Measurements from ENCODE around the gene ALCAM.
"Not testable (repeated sequence)": the region's sequence is repeated elsewhere in the genome, so short reads cannot be mapped to it uniquely, and the experiment has no call there.

Gene ALCAM

GRCh38 chr3:105399611-105400010 is 32.9 kb downstream of the ALCAM start:
- H3K4me3 ChIP-seq (ENCODE audit: low read length) = no peak overlapping the region
- no peak for DNase-seq (ENCODE audit: low read depth)
- no peak for TF ChIP-seq CTCF (conservative IDR thresholded peaks at IDR 0.05; ENCODE audit: low read depth, low read length)

GRCh38 chr3:105401254-105401653 is 34.5 kb downstream of the ALCAM start:
- no peak for TF ChIP-seq CTCF (conservative IDR thresholded peaks at IDR 0.05; ENCODE audit: low read depth, low read length)
- DNase-seq (ENCODE audit: low read depth) = no peak
- H3K4me3 ChIP-seq (ENCODE audit: low read length) = no peak overlapping the region

GRCh38 chr3:105401691-105402149 is 35.0 kb downstream of the ALCAM start:
- no peak for TF ChIP-seq CTCF (conservative IDR thresholded peaks at IDR 0.05; ENCODE audit: low read depth, low read length)
- DNase-seq (ENCODE audit: low read depth) = peak; percentile 63
- H3K4me3 ChIP-seq (ENCODE audit: low read length) = no peak overlapping the region

- H3K4me3 ChIP-seq (ENCODE audit: low read length) = peak overlapping the region; percentile 26
- TF ChIP-seq CTCF (conservative IDR thresholded peaks at IDR 0.05; ENCODE audit: low read depth, low read length) = no peak
- DNase-seq (ENCODE audit: low read depth) = peak; percentile 95
Measured at GRCh38 chr3:105402287-105402801, 35.6 kb downstream of the ALCAM start.

GRCh38 chr3:105403034-105403433 is 36.3 kb downstream of the ALCAM start:
- DNase-seq (ENCODE audit: low read depth); H3K4me3 ChIP-seq (ENCODE audit: low read length): not testable (repeated sequence)

GRCh38 chr3:105406268-105406667 is 39.6 kb downstream of the ALCAM start:
- no peak for TF ChIP-seq CTCF (conservative IDR thresholded peaks at IDR 0.05; ENCODE audit: low read depth, low read length)
- DNase-seq (ENCODE audit: low read depth) = no peak
- H3K4me3 ChIP-seq (ENCODE audit: low read length) = no peak overlapping the region

- DNase-seq (ENCODE audit: low read depth) = no peak
- TF ChIP-seq CTCF (conservative IDR thresholded peaks at IDR 0.05; ENCODE audit: low read depth, low read length) = no peak
- H3K4me3 ChIP-seq (ENCODE audit: low read length) = no peak overlapping the region
Measured at GRCh38 chr3:105409364-105409763, 42.7 kb downstream of the ALCAM start.

All from retinal pigment epithelial cell (primary cell).